Mucosa of stomach (tissue), 1 donor: ENCODE results near the gene SH3D19.
"Not testable (repeated sequence)": the region's sequence is repeated elsewhere in the genome, so short reads cannot be mapped to it uniquely, and the experiment has no call there.

ENCODE experiments used
- H3K27me3 ChIP-seq: one replicate; pipeline ENCODE4 v1.7.0; 2013; ENCODE audit warnings: mild to moderate bottlenecking, low read length; ENCODE audit not compliant: control insufficient read depth, insufficient read depth
- H3K36me3 ChIP-seq: one replicate; pipeline ENCODE4 v1.7.0; 2013; ENCODE audit warnings: low read length; ENCODE audit not compliant: control insufficient read depth, insufficient read depth
- H3K4me1 ChIP-seq: one replicate; pipeline ENCODE4 v1.7.0; 2013; ENCODE audit warnings: mild to moderate bottlenecking, low read length; ENCODE audit not compliant: control insufficient read depth, insufficient read depth
- H3K4me3 ChIP-seq: one replicate; pipeline ENCODE4 v1.7.0; 2013; ENCODE audit warnings: low read length
- H3K9ac ChIP-seq: one replicate; pipeline ENCODE4 v1.7.0; 2013; ENCODE audit warnings: mild to moderate bottlenecking, low read length, moderate library complexity
- H3K9me3 ChIP-seq: one replicate; pipeline ENCODE4 v1.7.0; 2013; ENCODE audit warnings: mild to moderate bottlenecking, low read length, moderate library complexity; ENCODE audit not compliant: control insufficient read depth
- donor health status: Pancreatic carcinoma.

Gene SH3D19

DNA sequence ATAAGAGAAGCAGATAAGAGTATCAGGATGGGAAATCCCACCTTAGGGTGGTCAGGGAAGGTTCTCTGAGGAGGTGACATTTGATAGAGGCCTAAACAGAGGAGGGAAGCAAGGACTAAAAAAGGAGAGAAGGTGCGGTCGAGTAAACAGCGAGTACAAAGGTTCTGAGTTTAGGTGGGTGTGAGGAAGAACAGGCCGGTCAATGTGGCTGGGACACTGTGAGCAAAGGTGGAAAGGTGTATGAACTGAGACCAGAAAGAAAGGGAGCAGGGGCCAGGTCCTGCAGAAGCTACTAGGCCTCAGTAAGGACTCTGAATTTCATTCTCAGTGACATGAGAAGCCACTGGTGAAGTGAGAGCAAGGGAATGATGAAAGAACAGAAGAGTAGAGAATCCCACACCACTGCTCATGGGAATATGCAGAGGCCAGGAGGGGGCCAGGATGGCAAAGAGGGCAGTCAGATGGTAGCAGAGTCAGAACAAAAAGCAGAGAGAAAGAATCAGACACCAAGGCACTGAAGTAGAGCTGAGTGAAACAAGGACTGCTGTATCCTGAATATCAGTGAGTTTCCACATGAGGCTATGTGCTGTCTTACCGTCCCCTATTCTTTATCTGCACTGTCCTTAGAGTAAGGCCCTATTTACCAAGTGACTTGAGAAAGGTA is 30.4 kb downstream of the SH3D19 start:
- H3K9me3 ChIP-seq: no peaks in the 10 kb centered on the region
- H3K36me3 ChIP-seq: no peaks in the 10 kb centered on the region
- H3K9ac ChIP-seq: no peak overlapping the region
- H3K4me1 ChIP-seq: peaks cover 20% of the 10 kb centered on the region
- H3K4me3 ChIP-seq: no peak overlapping the region
- no peaks in the 10 kb centered on the region for H3K27me3 ChIP-seq

DNA sequence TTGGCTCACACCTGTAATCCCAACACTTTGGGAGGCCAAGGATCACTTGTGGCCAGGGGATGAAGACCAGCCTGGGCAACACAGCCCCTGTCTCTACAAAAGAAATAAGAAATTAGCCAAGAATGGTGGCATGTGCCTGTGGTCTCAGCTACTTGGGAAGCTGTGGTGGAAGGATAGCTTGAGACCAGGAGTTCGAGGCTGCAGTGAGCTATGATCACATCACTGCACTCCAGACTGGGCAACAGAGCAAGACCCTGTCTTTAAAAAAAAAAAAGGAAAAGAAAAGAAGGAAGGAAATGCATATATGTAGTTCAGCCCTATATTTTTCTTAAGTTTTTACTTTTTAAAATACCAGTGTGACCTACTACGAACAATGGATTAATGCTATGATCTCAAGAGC is 33.4 kb downstream of the SH3D19 start:
- H3K4me3 ChIP-seq: no peak overlapping the region
- H3K4me1 ChIP-seq: peaks cover 20% of the 10 kb centered on the region
- H3K9ac ChIP-seq: no peak overlapping the region
- no peaks in the 10 kb centered on the region for H3K36me3 ChIP-seq
- H3K27me3 ChIP-seq: no peaks in the 10 kb centered on the region
- no peaks in the 10 kb centered on the region for H3K9me3 ChIP-seq

DNA sequence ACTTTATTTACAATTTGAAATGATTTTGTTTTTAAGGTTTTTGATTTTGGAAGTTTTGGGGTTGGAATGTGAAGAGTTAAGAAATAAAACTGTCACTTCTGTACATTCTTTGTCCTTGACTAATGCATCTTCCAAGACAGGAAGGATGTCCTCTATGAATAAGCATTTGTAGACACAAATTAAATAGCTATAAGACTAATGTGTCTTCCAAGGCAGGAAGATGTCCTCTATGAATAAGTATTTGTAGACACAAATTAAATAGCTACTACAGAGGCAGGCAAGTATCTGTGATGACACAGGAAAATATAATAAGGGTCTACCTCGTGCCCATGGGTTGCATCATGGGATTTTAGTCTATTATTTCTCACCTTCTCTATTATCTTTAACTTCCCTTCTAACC is 33.9 kb downstream of the SH3D19 start:
- H3K9me3 ChIP-seq: no peaks in the 10 kb centered on the region
- no peaks in the 10 kb centered on the region for H3K36me3 ChIP-seq
- H3K27me3 ChIP-seq: no peaks in the 10 kb centered on the region
- no peak overlapping the region for H3K9ac ChIP-seq
- H3K4me1 ChIP-seq: peaks cover 20% of the 10 kb centered on the region
- H3K4me3 ChIP-seq: no peak overlapping the region

DNA sequence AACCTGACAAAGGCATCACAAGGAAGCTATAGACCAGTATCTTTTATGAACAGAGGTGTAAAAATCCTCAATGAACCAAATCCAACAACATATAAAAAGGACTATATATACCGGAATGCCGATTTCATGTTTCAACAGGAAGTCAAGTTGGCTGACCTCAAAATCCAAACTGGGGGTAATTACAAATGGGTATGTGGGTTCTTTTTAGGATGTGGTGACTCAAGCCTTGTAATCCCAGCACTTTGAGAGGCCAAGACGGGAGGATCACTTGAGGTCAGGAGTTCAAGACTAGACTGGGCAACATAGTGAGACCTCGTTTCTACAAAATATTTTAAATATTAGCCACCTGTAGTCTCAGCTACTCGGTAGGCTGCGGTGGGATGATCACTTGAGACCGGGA is 38.0 kb downstream of the SH3D19 start:
- Histone ChIP-seq H3K4me1 (no peaks in the 10 kb centered on the region), H3K27me3 (no peaks in the 10 kb centered on the region), H3K4me3 (no peak overlapping the region), H3K9me3 (no peaks in the 10 kb centered on the region), H3K9ac (no peak overlapping the region), H3K36me3 (no peaks in the 10 kb centered on the region)

DNA sequence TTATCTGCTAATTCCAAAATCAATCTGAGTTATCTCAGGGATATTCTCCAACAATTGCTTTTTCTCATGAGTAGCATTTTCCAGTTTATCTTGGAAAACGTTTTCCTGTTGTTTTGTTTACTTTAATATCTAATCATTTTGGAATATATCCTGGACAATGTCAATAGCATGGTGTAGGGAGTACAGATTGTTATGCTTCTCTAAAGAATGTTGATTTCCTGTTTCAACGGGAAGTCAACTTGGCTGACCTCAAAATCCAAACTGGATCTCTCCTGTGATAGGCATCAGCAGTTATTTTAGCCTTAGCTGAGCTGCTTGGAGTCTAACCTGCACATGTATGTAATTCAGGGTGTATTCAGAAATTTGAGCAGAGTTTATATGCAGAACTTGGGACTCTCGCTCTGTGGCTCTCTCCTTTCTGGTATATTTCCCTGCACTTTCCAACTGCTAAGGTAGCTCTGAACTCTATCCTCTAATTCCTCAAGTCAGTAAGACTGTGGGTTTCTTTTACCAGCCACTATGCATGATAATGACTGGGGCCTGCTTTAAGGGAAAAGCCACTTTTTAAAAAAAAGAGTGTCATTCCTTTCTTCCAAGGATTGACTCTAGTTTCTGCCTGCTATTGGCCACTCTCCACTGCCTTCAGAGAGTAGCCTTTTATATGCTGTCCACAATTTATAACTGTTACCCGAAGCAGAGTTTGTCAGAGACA is 40.7 kb downstream of the SH3D19 start:
- no peak overlapping the region for H3K9ac ChIP-seq
- no peaks in the 10 kb centered on the region for H3K27me3 ChIP-seq
- peaks cover 7% of the 10 kb centered on the region for H3K4me1 ChIP-seq
- H3K36me3 ChIP-seq: no peaks in the 10 kb centered on the region
- no peaks in the 10 kb centered on the region for H3K9me3 ChIP-seq
- no peak overlapping the region for H3K4me3 ChIP-seq

DNA sequence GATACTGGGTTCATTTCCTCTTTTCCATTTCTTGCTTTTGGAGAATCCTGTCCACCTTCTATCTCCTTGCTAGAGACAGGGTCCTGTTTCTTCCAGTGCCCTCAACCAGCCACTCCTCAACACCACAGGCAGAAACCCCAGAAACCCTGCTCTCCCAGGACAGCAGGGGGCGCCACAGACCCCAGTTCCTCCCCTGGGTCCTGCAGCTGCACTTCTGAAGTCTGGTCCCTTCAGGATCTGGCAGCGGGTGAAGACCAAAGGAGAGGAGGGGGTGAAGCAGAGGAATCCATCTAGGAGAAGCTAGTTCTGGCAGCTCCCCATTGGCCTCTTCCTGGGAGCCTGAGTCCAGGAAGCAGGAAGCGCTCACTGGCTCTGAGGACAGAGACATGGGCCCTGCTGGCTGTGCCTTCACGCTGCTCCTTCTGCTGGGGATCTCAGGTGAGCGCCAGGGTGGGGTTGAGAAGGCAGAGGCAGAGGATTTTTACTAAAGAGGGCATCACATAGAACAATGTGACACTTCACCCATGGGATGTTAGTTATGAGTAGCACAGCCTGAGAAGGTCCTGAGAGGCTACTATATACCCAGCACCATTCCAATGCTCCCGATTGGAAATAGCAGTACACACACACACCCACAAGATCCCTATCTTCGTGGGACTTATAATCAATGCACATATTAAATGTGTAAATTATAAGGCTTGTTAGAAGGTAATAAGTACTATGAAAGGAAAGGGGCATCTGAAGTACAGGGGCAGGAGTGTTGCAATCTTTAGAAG is 48.4 kb downstream of the SH3D19 start, which contains the start of gene PRSS48:
Gene PRSS48 (plus strand): TSS at position 375 of the 776 bp plus-strand sequence. CDS start 12 bp downstream, at position 387.
- Histone ChIP-seq H3K9ac (no peak within 1 kb of the TSS), H3K27me3 (no peaks in the 10 kb centered on the region), H3K36me3 (no peaks in the 10 kb centered on the region), H3K4me1 (peaks cover 12% of the 10 kb centered on the region), H3K9me3 (no peaks in the 10 kb centered on the region), H3K4me3 (no peak within 1 kb of the TSS)

DNA sequence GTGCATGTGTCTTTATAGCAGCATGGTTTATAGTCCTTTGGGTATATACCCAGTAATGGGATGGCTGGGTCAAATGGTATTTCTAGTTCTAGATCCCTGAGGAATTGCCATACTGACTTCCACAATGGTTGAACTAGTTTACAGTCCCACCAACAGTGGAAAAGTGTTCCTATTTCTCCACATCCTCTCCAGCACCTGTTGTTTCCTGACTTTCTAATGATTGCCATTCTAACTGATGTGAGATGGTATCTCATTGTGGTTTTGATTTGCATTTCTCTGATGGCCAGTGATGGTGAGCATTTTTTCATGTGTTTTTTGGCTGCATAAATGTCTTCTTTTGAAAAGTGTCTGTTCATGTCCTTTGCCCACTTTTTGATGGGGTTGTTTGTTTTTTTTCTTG is 56.5 kb downstream of the SH3D19 start:
- not testable (repeated sequence) for H3K9ac ChIP-seq, H3K27me3 ChIP-seq, H3K36me3 ChIP-seq, H3K9me3 ChIP-seq, H3K4me1 ChIP-seq, H3K4me3 ChIP-seq

DNA sequence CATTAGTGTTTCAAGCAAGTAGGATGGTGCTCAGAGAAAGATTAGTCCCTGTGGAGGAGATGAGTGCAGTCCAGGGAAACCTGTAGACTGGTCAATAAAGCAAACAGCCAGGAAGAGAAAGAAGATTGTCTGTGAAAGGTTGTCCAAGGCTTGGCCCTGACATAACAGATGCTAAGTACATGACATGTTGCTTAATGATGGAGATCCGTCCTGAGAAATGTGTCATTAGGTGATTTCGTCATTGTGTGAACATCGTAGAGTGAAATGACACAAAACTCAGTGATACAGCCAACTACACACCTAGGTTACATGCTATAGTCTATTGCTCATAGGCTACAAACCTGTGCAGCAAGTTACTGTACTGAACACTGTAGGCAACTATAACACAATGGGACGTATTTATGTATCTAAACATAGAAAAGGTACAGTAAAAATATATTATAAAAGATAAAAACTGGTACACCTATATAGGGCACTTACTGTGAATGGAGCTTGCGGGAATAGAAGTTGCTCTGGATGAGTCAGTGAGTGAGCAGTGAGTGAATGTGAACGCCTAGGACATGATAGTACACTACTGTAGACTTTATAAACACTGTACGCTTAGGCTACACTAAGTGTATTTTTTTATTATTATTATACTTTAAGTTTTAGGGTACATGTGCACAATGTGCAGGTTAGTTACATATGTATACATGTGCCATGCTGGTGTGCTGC is 57.4 kb downstream of the SH3D19 start:
- H3K4me3 ChIP-seq: no peak overlapping the region

DNA sequence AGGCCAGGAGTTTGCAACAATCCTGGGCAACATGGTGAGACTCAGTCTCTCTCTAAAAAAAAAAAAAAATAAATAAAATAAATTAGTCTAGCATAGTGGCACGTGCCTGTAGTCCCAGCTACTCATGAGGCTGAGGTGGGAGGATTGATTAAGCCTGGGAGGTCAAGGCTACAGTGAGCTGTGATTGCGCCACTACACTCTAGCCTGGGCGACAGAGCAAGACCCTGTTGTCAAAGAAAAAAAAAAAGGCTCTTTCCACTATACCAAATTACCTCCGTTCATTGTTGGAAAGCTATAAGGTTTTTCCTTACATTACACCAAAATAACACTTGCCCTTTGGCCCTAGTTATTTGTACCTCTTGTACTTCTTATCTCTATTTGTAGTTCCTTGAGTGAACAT is 58.3 kb downstream of the SH3D19 start:
- Histone ChIP-seq H3K36me3 (no peaks in the 10 kb centered on the region), H3K4me3 (no peak overlapping the region), H3K4me1 (peaks cover 4% of the 10 kb centered on the region), H3K9me3 (no peaks in the 10 kb centered on the region), H3K9ac (no peak overlapping the region), H3K27me3 (no peaks in the 10 kb centered on the region)

More for the DNA sequence above, 57.4 kb downstream of the SH3D19 start:
- Histone ChIP-seq H3K9ac (no peak overlapping the region), H3K27me3 (no peaks in the 10 kb centered on the region), H3K4me1 (peaks cover 9% of the 10 kb centered on the region), H3K9me3 (no peaks in the 10 kb centered on the region), H3K36me3 (no peaks in the 10 kb centered on the region)

DNA sequence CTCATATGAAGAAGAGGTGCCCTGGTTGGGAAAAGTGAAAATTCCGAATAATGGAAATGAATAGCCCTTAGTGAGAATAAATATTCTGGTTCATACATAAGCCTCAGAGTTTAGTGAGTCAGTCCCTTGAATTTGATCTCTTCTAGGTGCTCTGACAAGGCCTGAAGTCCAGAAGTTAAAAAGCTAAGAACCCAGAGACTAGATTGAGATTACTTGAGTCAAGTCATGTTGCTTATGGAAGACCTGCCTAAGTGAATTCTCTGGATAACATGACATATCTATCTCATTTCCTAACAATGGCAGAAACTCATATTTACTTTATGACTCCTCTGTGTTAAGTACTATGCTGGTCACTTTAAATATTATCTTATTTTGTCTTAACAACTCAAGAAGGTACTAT is 58.9 kb downstream of the SH3D19 start:
- Histone ChIP-seq H3K4me1 (peaks cover 4% of the 10 kb centered on the region), H3K9ac (no peak overlapping the region), H3K9me3 (no peaks in the 10 kb centered on the region), H3K27me3 (no peaks in the 10 kb centered on the region), H3K36me3 (no peaks in the 10 kb centered on the region), H3K4me3 (no peak overlapping the region)

DNA sequence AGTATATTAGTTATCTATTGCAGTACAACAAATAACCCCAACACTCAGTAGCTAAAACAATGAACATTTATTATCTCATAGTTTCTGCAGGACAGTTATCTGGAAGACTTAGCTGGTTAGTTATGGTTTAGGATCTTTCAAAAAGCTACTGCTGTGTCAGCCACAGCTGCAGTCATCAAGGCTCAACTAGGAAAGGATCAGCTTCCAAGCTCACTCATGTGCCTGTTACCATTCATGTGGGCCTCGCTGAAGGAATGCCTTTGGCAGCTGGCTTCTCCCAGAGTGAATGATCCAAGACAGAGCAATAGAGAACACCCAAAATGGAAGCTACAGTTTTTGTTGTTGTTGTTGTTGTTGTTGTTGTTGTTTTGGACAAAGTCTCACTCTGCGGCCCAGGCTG is 62.0 kb downstream of the SH3D19 start:
- no peaks in the 10 kb centered on the region for H3K36me3 ChIP-seq
- no peaks in the 10 kb centered on the region for H3K27me3 ChIP-seq
- peaks cover 4% of the 10 kb centered on the region for H3K4me1 ChIP-seq
- no peak overlapping the region for H3K9ac ChIP-seq
- no peak overlapping the region for H3K4me3 ChIP-seq
- H3K9me3 ChIP-seq: no peaks in the 10 kb centered on the region

DNA sequence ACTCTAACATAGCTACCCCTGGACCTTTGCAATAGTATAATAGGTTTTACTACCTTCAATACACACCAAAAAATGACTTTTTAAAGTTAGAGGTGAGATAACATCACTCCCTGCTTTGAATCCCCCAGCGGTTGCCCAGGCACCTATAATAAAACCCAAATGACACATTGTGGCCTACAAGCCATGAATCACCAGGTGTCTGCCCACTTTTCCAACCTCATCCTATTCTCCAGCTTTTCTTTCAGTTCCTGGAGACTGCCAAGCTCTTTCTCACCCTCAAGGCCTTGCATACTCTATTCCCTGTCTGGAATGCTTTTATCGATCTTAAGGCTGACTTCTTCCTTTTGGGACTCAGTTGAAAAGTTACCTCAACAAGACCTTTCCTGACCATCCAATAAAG is 64.9 kb downstream of the SH3D19 start:
- Histone ChIP-seq H3K36me3 (no peaks in the 10 kb centered on the region), H3K4me1 (no peaks in the 10 kb centered on the region), H3K27me3 (no peaks in the 10 kb centered on the region), H3K9me3 (no peaks in the 10 kb centered on the region), H3K9ac (no peak overlapping the region), H3K4me3 (no peak overlapping the region)
